ENCODE measurements around the gene ARHGAP23. TPM values are rescaled to one million over a fixed set of nuclear protein-coding genes. Genes with fewer than 3 reads are reported as not detected.

The ARHGAP23 gene
- total and polyA plus RNA-seq, 10 of the 15 experiments (the other 5 are each of a cell fraction or from before 2014, with no cell fraction given): 0.23 to 5.8 (median 2.1) TPM

DNA sequence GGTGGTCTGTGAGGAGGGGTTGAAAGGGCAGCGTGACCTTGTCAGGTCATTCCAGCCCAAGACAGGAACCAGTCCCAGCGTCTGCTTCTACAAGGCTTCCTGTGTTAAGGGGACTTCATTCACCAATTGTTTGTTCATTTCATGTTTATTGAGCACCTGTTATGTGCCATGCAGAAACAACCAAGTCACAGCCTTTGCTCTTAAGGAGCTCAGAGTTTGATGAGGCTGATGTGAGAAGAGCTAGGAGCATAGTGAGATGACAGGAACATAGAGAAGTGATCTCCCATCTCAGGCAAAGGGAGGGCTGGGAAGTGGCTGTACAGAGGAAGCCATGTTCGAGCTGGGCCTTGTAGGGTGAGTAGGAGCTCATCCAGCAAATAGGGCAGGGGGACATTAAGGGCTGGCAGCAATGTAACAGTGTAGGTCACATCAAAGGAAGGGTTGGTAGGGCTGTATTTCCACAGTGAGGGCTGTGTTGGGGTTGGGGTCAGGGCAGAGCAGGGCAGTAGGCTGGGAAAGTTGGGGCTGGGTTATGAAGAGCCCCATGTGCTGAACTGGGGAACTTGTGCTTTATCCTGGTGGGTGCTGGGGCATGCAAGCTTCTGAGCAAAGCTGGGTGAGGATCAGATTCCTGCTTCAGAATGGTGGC lies 79.8 kb downstream of the ARHGAP23 start (continued):
- TF ChIP-seq, protein P1, sequence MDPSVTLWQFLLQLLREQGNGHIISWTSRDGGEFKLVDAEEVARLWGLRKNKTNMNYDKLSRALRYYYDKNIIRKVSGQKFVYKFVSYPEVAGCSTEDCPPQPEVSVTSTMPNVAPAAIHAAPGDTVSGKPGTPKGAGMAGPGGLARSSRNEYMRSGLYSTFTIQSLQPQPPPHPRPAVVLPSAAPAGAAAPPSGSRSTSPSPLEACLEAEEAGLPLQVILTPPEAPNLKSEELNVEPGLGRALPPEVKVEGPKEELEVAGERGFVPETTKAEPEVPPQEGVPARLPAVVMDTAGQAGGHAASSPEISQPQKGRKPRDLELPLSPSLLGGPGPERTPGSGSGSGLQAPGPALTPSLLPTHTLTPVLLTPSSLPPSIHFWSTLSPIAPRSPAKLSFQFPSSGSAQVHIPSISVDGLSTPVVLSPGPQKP (IDR thresholded peaks at IDR 0.05; ENCODE audit: low read depth, low read length): no peak
- no peak for TF ChIP-seq MXI1 (IDR thresholded peaks at IDR 0.05; ENCODE audit: low read depth, low read length)

GRCh38 chr17:38508570-38508950 lies 80.3 kb downstream of the ARHGAP23 start:
- ChIA-PET RAD21 (ENCODE audit: unreplicated experiment) (no interaction called here), CTCF (interaction anchor here (1.0 to 2.0 kb wide), 6 partner anchors 16 to 231 kb away, joined by 3 to 8 read pairs (median 5); no protein-coding TSS in a partner anchor), SMC1A (ENCODE audit: uncharacterized antibody, unreplicated experiment) (no interaction called here), POLR2A (no interaction called here)
- WGBS (ENCODE audit: insufficient coverage, insufficient replicate concordance, low lambda C conversion rate, missing lambda C conversion rate): 55% methylated on average over 6 of the region's 6 CpGs
- H3K9ac ChIP-seq (ENCODE audit: control insufficient read depth, insufficient read depth, low read length): no peak overlapping the region
- DNase-seq (ENCODE audit: low read depth, low spot score): no peak
- TF ChIP-seq MTA2 (IDR thresholded peaks at IDR 0.05; ENCODE audit: low read depth) (no peak), JUND (IDR thresholded peaks at IDR 0.05; ENCODE audit: low read depth, low read length) (no peak), ZNF24 (IDR thresholded peaks at IDR 0.05) (no peak), HDGF (IDR thresholded peaks at IDR 0.05) (no peak), SREBF1 (IDR thresholded peaks at IDR 0.05; ENCODE audit: low read length) (no peak), SIN3A (IDR thresholded peaks at IDR 0.05; ENCODE audit: low read depth, low read length) (no peak), SREBF2 (IDR thresholded peaks at IDR 0.05; ENCODE audit: low read length) (no peak), SPI1 (IDR thresholded peaks at IDR 0.05; ENCODE audit: borderline replicate concordance, insufficient read depth, low read depth, low read length) (no peak), RELA (IDR thresholded peaks at IDR 0.05; ENCODE audit: borderline replicate concordance, partially characterized antibody) (no peak), EGR1 (IDR thresholded peaks at IDR 0.05; ENCODE audit: borderline replicate concordance in 1 of 2, low read depth in 2 of 2, low read length in 2 of 2) (no peak), CREB1 (IDR thresholded peaks at IDR 0.05; ENCODE audit: low read depth) (no peak), TBL1XR1 (IDR thresholded peaks at IDR 0.05; ENCODE audit: low read depth, low read length) (no peak), SIX5 (IDR thresholded peaks at IDR 0.05; ENCODE audit: low read depth, low read length, severe bottlenecking) (no peak)
- TF ChIP-seq, protein P2, sequence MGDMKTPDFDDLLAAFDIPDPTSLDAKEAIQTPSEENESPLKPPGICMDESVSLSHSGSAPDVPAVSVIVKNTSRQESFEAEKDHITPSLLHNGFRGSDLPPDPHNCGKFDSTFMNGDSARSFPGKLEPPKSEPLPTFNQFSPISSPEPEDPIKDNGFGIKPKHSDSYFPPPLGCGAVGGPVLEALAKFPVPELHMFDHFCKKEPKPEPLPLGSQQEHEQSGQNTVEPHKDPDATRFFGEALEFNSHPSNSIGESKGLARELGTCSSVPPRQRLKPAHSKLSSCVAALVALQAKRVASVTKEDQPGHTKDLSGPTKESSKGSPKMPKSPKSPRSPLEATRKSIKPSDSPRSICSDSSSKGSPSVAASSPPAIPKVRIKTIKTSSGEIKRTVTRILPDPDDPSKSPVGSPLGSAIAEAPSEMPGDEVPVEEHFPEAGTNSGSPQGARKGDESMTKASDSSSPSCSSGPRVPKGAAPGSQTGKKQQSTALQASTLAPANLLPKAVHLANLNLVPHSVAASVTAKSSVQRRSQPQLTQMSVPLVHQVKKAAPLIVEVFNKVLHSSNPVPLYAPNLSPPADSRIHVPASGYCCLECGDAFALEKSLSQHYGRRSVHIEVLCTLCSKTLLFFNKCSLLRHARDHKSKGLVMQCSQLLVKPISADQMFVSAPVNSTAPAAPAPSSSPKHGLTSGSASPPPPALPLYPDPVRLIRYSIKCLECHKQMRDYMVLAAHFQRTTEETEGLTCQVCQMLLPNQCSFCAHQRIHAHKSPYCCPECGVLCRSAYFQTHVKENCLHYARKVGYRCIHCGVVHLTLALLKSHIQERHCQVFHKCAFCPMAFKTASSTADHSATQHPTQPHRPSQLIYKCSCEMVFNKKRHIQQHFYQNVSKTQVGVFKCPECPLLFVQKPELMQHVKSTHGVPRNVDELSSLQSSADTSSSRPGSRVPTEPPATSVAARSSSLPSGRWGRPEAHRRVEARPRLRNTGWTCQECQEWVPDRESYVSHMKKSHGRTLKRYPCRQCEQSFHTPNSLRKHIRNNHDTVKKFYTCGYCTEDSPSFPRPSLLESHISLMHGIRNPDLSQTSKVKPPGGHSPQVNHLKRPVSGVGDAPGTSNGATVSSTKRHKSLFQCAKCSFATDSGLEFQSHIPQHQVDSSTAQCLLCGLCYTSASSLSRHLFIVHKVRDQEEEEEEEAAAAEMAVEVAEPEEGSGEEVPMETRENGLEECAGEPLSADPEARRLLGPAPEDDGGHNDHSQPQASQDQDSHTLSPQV (IDR thresholded peaks at IDR 0.05): no peak
- no peak for ATAC-seq
- no TSS peak for BruUV-seq (replicated peaks)
- H3K4me2 ChIP-seq (ENCODE audit: control insufficient read depth, insufficient read depth): no peak overlapping the region
- H3K79me2 ChIP-seq (ENCODE audit: control insufficient read depth, insufficient read depth, low read length): no peaks in the 10 kb centered on the region
- intact Hi-C loops (cut with micrococcal nuclease; ENCODE audit: unreplicated experiment): loop anchor here (5.0 kb wide), 1 partner anchor 159 kb away; no protein-coding TSS in a partner anchor
- no peak overlapping the region for H3K27ac ChIP-seq (ENCODE audit: control insufficient read depth, insufficient read depth)
- in situ Hi-C loops (cut with MboI): no loop called here
- peaks cover 3% of the 10 kb centered on the region; the same call in 1 of the 2 replicates for H3K4me1 ChIP-seq (ENCODE audit: control insufficient read depth, insufficient read depth, low read length)
- peaks cover 4 to 10% of the 10 kb centered on the region in 2 experiments; a peak in 3 of 4 replicates for H3K27me3 ChIP-seq (replicated peaks in 1 of 2; ENCODE audit: control insufficient read depth in 2 of 2, insufficient read depth in 2 of 2, low read length in 1 of 2)
- FAIRE-seq: no peak
- no peaks in the 10 kb centered on the region for H3K36me3 ChIP-seq (ENCODE audit: control insufficient read depth in 2 of 2, insufficient read depth in 2 of 2, low read length in 1 of 2)
- no peak overlapping the region for H2AFZ ChIP-seq (ENCODE audit: control insufficient read depth, low read depth, low read length)
- no peaks in the 10 kb centered on the region for H4K20me1 ChIP-seq (ENCODE audit: control insufficient read depth, insufficient read depth)
- H3K4me3 ChIP-seq: no peak overlapping the region
- no peaks in the 10 kb centered on the region for H3K9me3 ChIP-seq (replicated peaks; ENCODE audit: control insufficient read depth, insufficient read depth, low read length)
